M059J (cell line): Measurements from ENCODE around the gene IL17RC. TPM values are rescaled to one million over a fixed set of nuclear protein-coding genes. Genes with fewer than 3 reads are reported as not detected.
"Not testable (repeated sequence)": the region's sequence is repeated elsewhere in the genome, so short reads cannot be mapped to it uniquely, and the experiment has no call there.

Experiments used
- DNase-seq: peaks from one replicate; pipeline ENCODE4 v3.0.0-alpha.2; 2012; ENCODE audit warnings: low read depth
- total RNA-seq: library from RNA; depleted of rRNA; stranded (reverse); fragments of >200 nt; shearing (Covaris generic); gene quantifications from 2 replicates; pipeline ENCODE4 v1.2.3, GENCODE V29; 2014; rRNA removed

The IL17RC gene, protein sequence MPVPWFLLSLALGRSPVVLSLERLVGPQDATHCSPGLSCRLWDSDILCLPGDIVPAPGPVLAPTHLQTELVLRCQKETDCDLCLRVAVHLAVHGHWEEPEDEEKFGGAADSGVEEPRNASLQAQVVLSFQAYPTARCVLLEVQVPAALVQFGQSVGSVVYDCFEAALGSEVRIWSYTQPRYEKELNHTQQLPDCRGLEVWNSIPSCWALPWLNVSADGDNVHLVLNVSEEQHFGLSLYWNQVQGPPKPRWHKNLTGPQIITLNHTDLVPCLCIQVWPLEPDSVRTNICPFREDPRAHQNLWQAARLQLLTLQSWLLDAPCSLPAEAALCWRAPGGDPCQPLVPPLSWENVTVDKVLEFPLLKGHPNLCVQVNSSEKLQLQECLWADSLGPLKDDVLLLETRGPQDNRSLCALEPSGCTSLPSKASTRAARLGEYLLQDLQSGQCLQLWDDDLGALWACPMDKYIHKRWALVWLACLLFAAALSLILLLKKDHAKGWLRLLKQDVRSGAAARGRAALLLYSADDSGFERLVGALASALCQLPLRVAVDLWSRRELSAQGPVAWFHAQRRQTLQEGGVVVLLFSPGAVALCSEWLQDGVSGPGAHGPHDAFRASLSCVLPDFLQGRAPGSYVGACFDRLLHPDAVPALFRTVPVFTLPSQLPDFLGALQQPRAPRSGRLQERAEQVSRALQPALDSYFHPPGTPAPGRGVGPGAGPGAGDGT
- 26.4 and 29.5 TPM in 2 replicates for total RNA-seq

DNA sequence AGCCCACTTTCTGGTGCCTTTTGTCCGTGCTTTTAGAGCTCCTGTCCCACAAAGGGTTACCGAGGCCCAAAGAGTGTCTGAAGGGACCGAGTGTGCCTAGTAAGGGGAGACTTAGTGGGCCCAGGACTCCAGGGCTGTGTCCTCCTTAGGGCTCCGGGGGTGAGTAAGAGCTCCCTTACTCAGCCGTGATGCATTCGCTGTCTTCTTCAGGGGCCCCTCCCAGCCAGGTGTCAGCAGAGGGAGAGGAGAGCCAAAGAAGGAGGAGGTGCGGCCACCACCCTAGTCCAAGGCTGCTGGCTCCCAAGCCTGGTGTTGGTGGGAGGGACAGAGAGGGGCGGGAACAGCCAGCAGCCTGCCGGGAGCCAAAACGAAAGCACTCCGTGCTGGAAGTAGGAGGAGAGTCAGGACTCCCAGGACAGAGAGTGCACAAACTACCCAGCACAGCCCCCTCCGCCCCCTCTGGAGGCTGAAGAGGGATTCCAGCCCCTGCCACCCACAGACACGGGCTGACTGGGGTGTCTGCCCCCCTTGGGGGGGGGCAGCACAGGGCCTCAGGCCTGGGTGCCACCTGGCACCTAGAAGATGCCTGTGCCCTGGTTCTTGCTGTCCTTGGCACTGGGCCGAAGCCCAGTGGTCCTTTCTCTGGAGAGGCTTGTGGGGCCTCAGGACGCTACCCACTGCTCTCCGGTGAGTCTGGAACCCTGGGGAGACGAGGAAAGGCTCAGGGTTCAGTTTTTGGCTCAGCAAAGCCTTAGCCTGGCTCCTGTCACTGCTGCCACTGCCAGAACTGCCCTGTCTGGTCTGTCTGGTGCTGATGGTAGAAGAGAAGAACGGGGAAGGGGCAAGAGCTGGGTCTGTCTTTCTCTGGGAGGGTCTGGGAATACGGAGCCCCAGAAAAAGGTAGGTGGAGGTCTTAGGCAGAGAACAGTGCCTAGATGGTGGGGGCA lies at the start of gene IL17RC:
TSS of gene IL17RC (plus strand) at position 365 of the 947 bp plus-strand sequence. CDS start at position 583, 218 bp downstream.
- DNase-seq = peak; percentile 90

DNA sequence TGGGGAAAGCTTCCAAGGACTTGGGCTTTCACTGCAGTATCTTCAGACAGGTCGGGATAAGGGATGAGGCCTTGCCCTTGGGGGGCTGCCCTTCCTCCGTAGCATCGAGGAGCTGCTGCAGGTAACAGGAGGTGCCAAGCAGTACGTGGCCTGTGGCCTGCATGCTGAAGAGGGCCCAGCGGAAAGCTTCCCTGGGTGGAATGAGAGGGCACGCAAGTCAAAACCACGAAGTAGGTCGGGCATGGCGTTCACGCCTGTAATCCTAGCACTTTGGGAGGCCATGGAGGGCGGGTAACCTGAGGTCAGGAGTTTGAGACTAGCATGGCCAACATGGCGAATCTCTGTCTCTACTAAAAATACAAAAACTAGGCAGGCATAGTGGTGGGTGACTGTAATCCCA lies 49.8 kb upstream of the IL17RC start:
- DNase-seq = no peak

DNA sequence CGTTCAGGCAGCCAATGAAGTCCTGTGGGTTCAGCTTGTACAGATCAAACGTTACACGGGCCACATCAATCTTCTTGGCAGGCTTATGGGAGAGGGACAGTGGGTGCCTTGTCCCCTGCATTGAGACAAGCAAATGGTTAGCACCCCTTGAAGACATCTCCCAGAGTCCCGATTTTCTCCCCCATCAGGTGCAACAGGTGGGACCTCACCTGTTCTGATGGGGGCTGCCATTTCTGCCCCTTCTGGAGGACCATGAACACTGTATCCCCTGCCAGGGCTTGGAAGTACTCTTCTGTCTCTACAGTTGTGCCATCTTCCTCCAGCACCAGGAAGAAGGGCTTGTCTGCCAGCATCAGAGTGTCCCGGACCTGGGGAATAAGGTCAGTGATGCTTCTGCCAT lies 46.9 kb upstream of the IL17RC start:
- no peak for DNase-seq

DNA sequence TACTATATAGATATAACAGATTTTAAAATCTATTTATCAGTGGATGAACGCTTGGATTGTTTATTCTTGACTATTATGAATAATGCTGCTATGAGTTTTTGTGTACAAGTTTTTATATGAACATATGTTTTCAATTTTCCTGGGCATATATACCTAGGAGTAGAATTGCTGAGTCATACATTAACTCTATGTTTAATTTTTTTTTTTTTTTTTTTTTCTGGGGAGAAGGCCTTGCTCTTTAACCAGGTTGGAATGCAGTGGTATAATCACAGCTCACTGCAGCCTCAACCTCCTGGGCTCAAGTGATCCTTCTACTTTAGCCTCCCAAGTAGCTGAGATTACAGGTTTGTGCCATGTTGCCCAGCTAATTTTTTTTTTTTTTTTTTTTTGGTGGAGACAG lies 45.9 kb upstream of the IL17RC start:
- peak; percentile 57 for DNase-seq

DNA sequence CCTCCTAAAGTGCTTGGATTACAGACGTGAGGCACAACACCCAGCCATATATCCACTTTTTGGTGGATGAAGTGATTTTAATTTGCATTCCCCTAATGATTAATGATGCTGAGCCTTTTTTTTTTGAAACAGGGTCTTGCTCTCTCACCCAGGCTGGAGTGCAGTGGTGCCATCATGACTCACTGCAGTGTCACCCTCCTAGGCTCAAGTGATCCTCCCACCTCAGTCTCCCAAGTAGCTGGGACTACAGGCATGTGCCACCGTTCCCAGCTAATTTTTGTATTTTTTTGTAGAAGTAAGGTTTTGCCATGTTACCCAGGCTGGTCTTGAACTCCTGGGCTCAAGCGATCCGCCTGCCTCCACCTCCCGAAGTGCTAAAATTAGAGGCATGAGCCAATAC lies 44.8 kb upstream of the IL17RC start:
- DNase-seq = not testable (repeated sequence)

DNA sequence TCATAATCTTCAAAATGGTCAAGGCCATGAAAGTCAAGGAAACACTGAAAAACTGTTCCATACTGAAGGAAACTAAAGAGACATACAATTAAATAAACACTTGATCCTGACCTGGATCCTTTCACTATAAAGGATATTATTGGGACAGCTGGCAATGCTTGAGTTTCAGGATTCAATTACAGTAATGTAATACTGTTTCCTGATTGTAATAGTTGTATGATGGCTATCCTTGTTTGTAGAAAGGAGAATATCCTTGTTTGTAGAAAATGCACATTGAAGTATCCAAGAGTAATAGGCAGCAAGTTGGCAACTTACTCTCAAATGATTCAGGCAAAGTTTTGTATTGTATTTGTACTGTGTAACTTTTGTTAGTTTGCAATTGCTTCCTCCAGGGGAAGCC lies 41.5 kb upstream of the IL17RC start:
- DNase-seq = no peak

DNA sequence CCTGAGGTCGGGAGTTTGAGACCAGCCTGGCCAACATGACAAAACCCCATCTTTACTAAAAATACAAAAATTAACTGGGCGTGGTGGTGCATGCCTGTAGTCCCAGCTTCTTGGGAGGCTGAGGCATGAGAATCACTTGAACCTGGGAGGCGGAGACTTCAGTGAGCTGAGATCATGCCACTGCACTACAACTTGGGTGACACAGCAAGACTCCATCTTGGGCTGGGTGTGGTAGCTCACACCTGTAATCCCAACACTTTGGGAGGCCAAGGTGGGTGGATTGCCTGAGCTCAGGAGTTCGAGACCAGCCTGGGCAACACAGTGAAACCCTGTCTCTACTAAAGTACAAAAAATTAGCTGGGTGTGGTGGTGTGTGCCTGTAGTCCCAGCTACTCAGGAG lies 40.6 kb upstream of the IL17RC start:
- not testable (repeated sequence) for DNase-seq

DNA sequence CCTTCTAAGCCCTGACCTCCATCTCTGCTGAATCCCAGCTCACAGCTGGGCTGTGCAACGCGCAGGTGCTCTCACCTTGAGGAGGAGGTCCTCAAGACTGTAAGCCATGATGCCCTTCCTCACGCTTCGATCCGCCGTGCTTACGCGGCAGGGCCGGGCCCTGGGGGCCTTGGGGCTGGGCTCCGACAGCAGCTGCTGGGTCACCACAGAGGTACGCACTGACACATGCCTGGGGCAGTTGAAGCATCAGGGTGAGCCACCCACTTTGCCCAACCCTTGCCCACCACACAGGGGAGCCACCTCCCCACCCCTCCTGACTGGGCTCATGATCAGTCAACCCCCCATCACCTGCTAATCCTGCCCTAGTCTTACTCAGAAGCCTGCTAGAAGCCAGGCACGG lies 39.9 kb upstream of the IL17RC start:
- no peak for DNase-seq

DNA sequence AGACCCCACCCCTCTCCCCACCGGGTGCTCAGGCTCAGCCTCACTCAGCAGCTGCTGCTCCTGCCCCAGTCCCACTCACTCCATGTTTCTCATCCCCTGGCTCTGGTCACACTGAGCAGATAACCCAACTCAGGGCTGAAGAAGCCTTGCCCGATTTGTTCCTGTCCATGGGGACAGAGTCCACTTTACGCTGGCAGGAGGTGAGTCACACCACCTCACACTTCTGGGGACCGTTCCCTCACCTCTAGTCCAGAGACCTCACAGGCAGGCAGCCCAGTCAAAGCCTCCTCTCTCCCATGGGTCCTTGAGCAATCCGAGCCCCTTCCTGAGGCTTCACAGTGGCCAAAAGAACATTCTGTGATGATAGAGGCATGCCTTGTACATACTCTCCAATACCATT lies 38.2 kb upstream of the IL17RC start:
- peak; percentile 11 for DNase-seq

DNA sequence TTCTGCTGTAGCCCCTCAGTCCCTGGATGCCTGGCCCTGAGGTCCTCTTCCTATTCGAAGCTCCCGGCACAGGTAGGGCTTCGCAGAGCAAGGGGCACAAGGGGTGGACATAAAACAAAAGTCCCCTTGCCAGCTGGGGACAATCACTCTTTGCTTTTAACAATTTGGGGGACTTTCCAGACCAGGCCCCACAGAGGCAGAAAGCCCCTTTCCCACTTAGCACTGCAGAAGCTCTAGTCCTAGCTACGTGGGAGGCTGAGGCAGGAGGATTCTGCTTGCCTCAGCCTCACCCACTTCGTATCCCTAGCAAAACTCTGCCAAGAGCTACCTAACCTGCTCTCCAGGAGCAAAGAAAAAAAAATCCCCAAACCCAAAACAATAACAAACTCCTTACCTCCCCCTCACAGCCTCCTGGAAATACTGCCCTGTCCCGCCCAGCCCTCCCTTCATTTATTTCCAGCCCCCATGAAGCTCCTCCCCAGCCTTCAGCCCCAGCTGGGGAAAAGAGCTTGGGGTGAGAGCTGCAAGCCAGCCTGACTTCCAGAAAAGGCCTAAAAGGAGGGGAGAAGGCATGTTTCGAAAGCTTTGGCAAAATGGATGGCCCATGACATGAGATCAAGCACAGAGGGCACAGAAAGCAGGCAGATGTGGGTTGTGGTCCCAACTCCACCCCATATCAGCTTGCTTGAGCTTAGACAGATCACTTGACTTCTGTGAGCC lies 36.9 kb upstream of the IL17RC start, which contains the start of gene CIDEC:
TSS of gene CIDEC (minus strand) at position 424 of the 720 bp plus-strand sequence. CDS start 1,767 bp downstream, outside the sequence.
- no peak for DNase-seq

DNA sequence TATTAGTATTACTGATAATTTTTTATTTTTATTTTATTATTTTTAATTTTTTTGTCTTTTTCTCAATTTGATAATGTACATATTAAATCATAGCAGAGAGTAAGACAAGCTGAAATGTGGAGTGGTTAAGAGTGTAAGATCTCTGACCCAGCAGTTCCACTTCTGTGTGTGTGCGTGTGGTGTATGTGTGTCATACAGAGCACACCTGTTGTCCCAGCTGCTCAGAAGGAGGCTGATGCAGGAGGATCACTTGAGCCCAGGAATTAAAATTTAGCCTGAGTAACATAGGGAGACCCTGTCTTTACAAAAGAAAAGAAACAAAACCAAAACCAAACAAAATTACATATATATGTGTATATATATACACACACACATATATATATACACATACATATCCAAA lies 35.5 kb upstream of the IL17RC start:
- DNase-seq = no peak

DNA sequence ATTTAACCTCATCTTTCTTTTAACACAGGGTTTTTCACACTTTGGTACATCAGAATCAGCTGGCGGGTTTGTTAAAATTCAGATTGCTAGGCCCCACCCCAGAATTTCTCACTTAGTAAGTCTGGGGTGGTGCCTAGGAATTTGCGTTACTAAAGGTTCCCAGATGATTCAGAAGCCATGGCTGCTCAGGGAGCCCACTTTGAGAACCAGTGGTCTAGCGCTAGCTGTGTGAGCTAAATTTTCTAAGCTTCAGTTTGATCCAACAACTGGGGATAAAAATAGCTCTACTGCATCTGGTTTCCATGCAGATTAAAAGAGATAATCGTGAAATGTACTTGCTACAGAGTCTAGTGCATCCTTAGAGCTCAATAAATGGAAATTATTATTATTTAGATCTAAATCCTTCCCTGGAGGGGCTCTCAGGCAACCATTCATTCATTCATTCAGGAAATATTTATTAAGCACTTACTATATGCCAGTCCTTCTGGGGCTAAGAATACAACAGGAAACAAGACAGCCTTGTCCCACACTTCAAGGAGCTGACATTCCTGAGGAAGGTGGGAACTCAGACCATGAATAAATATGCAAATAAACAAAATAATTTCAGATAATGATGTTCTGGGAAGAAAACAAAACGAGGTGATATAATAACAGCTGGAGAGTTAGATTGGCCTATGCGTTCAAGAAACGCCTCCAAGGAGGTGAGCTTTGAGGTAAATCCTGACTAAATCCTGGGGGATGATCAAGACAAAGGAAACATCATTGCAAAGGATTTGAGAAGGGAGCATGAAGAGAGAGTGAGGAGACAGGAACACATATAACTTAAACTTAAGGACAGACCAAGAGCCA lies 33.0 kb upstream of the IL17RC start:
- DNase-seq = no peak

DNA sequence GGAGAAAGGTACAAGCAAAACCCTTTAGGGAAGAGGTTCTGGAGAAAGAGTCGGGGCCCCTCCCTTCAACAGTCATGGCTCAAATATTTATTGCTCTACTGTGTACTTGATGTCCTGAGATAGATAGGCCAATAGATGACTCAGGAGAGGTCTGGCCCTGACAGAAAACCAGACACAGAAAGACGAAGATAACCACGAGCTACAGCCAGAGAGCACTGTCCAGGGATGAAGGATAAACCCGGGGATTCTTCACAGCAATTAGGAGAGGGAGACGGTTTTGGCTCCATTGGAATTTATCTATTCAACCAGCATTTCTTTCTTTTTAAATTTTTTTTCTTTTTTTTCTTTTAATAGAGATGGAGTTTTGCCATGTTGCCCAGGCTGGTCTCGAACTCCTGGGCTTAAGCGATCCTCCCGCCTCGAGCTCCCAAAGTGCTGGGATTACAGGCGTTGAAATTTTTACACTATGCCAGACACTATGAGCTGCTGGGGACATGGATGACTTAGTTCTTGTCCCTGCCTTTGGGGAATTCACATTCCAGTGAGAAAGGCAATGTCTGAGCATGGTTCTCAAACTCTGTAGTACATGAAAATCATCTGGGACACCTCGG lies 32.2 kb upstream of the IL17RC start:
- DNase-seq = peak; percentile 88

DNA sequence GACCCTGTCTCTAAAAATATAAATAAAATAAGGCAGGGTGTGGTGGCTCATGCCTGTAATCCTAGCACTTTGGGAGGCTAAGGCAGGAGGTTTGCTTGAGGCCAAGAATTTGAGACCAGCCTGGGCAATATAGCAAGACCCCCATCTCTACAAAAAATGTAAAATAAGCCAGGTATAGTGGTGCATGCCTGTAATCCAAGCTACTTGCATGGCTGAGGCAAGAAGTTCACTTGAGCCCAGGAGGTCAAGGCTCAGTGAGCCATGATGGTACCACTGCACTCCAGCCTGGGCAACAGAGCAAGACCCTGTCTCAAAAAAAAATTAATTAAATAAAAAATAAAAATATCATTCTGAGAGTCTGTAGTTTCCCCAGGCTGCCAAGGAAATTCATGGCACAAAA lies 30.6 kb upstream of the IL17RC start:
- DNase-seq = no peak

DNA sequence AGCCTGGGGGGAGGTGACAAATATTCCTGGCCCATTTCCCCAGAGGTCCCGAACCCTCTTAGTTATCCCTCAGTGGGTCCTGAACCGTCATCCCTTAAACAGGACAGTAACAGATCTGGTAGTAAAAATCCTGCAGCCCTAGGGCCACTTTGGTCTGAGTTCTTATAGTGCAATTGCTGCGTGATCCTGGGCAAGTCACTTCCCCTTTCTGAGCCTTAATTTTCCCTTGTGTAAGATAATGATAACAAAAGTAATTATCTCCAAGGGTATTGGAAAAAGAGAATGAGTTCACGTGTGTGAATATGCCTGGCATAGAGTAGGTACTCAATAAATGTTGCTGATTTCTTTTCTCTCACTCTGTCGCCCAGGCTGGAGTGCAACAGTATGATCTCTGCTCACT lies 29.4 kb upstream of the IL17RC start:
- no peak for DNase-seq

DNA sequence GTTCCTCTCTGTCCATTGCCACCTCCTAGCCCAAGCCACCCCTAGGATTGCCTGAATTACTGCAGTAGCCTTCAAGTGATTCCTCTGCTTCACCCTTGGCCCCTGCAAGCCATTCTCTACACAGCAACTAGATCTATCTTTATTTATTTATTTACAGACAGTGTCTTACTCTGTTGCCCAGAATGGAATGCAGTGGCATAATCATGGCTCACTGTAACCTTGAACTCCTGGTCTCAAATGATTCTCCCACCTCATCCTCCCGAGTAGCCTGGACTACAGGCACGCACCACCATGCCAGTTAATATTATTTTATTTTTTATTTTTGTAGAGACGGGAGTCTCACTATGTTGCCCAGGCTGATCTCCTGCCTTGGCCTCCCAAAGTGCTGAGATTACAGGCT lies 28.4 kb upstream of the IL17RC start:
- DNase-seq = no peak

DNA sequence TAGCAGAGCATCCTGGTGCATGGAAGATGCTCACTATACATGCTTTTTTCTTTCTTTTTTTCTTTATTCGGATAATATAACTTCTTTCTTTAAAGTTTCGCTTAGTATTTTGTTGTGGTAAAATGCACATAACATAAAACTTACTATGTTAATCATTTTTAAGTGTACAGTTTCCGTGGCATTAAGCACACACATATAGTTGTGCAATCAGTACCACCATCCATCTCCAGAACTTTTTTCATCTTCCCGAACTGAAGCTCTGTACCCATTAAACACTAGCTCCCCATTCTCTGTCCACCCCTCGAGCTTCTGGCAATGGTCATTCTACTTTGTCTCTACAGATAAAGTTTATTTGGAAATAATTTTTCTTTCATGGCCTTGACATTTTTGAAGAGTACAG lies 27.5 kb upstream of the IL17RC start:
- DNase-seq = no peak

DNA sequence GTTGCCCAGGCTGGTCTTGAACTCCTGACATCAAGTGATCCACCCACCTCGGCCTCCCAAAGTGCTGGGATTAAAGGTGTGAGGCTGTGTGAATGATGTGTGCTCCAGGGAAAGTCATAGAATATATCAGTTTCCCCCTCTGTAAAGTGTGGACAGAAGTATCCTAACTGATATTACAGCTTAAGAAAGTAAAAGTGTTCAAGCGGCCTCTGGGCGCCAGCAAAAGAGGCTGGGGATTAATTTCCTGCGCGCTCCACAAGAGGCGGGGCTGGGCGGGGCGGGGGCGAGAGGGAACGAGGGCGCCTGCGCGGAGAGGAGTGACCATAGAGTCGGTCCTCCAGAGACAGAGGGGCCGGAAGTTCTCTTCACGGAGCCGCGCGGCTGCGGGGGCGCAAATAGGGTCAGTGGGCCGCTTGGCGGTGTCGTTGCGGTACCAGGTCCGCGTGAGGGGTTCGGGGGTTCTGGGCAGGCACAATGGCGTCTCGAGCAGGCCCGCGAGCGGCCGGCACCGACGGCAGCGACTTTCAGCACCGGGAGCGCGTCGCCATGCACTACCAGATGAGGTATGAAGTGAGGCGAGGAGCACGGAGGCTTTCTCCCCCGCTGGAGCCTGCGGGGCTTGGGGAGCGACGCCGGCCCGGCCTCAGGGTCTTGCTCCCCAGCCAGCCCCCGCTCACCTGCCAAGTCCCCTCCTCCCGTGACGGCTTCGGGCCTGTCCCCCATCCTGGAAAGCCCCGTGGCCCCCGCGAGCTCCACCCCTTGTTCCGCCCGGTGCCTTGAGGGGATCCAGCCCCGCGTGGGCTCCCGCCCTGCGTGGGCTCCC lies 26.4 kb upstream of the IL17RC start, which contains the start of gene JAGN1:
TSS of gene JAGN1 (plus strand) at position 362 of the 823 bp plus-strand sequence. CDS start at position 475, 113 bp downstream.
- peak; percentile 72 for DNase-seq
